Measurements from ENCODE around the gene IGF2.

DNA sequence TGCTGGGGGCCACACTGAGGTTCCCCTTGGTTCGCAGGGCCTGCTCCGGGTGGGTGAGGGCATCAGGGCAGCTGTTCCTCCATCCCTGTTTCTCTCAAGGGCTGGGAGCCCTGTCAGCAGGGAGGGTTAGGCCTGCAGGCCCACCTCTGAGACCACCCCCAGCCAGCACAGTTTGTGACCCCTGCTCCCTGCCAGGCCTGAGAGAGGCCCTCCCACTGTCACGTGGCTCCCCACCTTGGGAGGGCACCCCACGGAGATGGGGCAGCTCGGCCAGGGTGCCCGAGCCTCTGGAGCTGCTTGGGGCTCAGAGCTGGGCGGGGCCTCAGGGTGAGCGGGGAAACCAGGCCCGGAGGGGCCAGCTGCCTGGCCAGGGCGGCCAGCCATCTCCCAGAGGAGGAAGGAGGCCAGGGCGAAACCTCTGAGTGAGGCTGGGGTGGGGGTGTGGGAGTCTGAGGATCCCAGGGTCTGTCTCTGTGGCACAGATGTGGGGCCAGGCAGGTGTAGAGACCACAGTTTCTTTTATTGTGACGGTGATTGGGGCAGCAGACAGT is 24.3 kb upstream of the IGF2 start:
- TF ChIP-seq POLR2A (IDR thresholded peaks at IDR 0.05; ENCODE audit: extremely low read depth, insufficient read length) (no peak), MYC (IDR thresholded peaks at IDR 0.05; ENCODE audit: low read depth, low read length) (no peak)
- TF ChIP-seq, protein P1, sequence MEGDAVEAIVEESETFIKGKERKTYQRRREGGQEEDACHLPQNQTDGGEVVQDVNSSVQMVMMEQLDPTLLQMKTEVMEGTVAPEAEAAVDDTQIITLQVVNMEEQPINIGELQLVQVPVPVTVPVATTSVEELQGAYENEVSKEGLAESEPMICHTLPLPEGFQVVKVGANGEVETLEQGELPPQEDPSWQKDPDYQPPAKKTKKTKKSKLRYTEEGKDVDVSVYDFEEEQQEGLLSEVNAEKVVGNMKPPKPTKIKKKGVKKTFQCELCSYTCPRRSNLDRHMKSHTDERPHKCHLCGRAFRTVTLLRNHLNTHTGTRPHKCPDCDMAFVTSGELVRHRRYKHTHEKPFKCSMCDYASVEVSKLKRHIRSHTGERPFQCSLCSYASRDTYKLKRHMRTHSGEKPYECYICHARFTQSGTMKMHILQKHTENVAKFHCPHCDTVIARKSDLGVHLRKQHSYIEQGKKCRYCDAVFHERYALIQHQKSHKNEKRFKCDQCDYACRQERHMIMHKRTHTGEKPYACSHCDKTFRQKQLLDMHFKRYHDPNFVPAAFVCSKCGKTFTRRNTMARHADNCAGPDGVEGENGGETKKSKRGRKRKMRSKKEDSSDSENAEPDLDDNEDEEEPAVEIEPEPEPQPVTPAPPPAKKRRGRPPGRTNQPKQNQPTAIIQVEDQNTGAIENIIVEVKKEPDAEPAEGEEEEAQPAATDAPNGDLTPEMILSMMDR (IDR thresholded peaks at IDR 0.05; ENCODE audit: low read depth, low read length): no peak
